Tibial artery (tissue), 4 donors: ENCODE results near the gene ADCY3.

Experiments
- DNase-seq, 2 donors: peaks; one replicate each; pipeline ENCODE4 v3.0.0-alpha.2; 2019
- H3K27ac ChIP-seq, 2 donors: fragments of 200-600 bp; sonication (generic) in 1 of 2; 1 replicate in 1 of 2; 2 replicates in 1 of 2; pipeline ENCODE4 v1.5.1; 2018 to 2019; ENCODE audit warnings: mild to moderate bottlenecking in 1 of 2
- H3K27me3 ChIP-seq, 2 donors: fragments of 200-600 bp; sonication (generic) in 1 of 2; one replicate each; pipeline versions ENCODE4 v1.5.1 to v1.6.0; 2016 to 2019
- H3K36me3 ChIP-seq, 3 donors: fragments of 200-600 bp; sonication (generic) in 2 of 3; one replicate each; pipeline ENCODE4 v1.5.1; 2016 to 2019; ENCODE audit warnings: mild to moderate bottlenecking in 2 of 3
- H3K4me1 ChIP-seq, 4 donors: fragments of 200-600 bp; sonication (generic) in 2 of 4; 1 replicate in 3 of 4; 2 replicates in 1 of 4; pipeline ENCODE4 v1.5.1; 2016 to 2019
- H3K4me3 ChIP-seq, 2 donors: fragments of 200-600 bp; sonication (generic) in 1 of 2; 1 replicate in 1 of 2; 2 replicates in 1 of 2; pipeline ENCODE4 v1.5.1; 2018 to 2019; ENCODE audit warnings: mild to moderate bottlenecking in 2 of 2
- H3K9me3 ChIP-seq, 3 donors: fragments of 200-600 bp; sonication (generic) in 1 of 3; one replicate each; pipeline ENCODE4 v1.5.1; 2016 to 2019
- intact Hi-C: fragments of 100-400 bp; cut with DNase I; formaldehyde crosslinking; loops from one replicate; pipeline ENCODE4 v1.15.0; 2023; ENCODE audit warnings: low total_unique reads
- TF ChIP-seq, protein P1 (sequence below), 2 experiments: fragments of 200-600 bp in 1 of 2; fragments of 450-650 bp in 1 of 2; IDR thresholded peaks; one replicate each; pipeline ENCODE4 v1.5.1; 2017 to 2019; ENCODE audit warnings: antibody characterized with exemption in 2 of 2, mild to moderate bottlenecking in 1 of 2, moderate library complexity in 1 of 2

ADCY3 gene

DNA sequence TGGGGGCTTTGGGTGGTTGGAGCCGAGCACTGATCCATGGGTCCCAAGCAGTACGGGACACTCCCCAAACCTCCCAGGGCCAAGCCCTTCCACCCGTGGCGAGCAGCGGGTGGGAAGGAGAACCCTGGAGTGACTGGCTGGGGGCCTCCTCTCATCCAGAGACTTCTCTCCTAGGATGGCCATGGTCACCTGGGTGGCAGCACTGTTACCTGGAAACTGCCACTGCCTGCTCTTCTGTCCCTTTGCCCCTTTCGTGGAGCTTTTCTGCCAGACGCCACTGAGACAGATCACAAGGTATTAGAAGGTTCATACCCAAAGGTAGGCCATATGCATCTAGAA lies 99.9 kb downstream of the ADCY3 start:
- H3K4me3 ChIP-seq = no peak overlapping the region
- TF ChIP-seq, protein P1, sequence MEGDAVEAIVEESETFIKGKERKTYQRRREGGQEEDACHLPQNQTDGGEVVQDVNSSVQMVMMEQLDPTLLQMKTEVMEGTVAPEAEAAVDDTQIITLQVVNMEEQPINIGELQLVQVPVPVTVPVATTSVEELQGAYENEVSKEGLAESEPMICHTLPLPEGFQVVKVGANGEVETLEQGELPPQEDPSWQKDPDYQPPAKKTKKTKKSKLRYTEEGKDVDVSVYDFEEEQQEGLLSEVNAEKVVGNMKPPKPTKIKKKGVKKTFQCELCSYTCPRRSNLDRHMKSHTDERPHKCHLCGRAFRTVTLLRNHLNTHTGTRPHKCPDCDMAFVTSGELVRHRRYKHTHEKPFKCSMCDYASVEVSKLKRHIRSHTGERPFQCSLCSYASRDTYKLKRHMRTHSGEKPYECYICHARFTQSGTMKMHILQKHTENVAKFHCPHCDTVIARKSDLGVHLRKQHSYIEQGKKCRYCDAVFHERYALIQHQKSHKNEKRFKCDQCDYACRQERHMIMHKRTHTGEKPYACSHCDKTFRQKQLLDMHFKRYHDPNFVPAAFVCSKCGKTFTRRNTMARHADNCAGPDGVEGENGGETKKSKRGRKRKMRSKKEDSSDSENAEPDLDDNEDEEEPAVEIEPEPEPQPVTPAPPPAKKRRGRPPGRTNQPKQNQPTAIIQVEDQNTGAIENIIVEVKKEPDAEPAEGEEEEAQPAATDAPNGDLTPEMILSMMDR (IDR thresholded peaks at IDR 0.05) = no peak
- no peak overlapping the region for H3K27ac ChIP-seq
- no peaks in the 10 kb centered on the region for H3K9me3 ChIP-seq
- peaks cover 17 to 74% (median 50%) of the 10 kb centered on the region in 3 donors for H3K36me3 ChIP-seq
- H3K27me3 ChIP-seq = no peaks in the 10 kb centered on the region
- no peaks in the 10 kb centered on the region for H3K4me1 ChIP-seq
- no peak for DNase-seq
- intact Hi-C loops = no loop called here

DNA sequence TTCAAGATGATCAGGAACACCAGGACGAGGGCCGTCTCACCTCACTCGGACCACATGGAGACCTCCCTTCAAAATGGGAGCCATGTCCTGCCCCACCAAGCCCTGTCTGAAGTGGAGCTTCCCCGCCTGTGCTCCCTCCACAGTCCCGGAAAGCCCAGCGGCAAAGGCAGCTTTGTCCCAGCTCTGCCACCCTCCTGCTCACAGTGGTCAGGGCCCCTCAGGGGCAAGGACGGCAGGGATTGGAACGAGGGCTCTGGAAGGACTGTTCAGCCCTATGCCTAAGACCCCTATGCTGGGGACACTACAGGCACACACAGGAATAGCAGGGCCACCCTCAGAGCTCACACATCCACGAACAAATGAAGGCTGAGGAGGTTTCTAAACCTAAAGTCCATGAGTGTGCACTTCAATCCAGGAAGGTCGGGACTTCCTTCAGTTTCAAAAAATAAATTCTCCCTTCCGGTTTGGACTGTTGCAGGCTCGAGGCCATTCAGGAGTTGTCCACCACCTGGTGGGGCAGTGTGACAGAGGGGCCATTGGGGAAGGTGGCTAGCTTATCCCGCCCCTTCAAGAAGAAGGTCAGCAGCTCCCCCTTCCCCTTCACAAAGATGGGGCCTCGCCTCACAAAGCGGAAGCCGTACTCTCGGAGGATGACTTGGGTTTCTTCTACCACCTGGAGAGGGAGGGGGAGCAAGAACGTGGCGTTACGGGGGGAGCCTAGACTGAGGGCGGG lies 100.4 kb downstream of the ADCY3 start:
- no peak for DNase-seq
- H3K36me3 ChIP-seq = peaks cover 17 to 74% (median 50%) of the 10 kb centered on the region in 3 donors
- TF ChIP-seq, protein P1 (IDR thresholded peaks at IDR 0.05) = no peak
- intact Hi-C loops = no loop called here
- H3K4me3 ChIP-seq = no peak overlapping the region
- no peak overlapping the region for H3K27ac ChIP-seq
- H3K27me3 ChIP-seq = no peaks in the 10 kb centered on the region
- no peaks in the 10 kb centered on the region for H3K4me1 ChIP-seq
- H3K9me3 ChIP-seq = no peaks in the 10 kb centered on the region

DNA sequence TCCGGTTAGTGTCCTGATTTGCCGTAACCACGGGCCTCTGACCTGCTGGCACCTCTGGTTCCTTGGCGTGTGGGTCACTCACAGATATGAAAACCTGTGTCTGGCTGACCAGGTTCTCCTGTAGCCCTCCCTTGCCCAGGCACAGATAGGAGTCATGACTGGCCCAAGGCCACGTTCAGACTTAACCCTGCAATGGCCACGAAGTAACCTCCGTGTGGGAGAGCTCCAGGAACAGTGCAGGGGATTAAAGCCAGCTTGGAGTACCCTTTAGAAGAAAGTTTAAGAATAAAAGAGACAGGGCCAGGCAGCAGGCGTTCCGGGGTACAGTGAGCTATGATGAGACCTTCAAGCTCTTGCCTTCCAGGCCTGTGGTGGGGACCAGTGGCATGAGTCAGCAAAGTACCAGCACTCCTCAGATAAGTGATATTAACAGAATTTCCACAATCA lies 101.3 kb downstream of the ADCY3 start:
- TF ChIP-seq, protein P1 (IDR thresholded peaks at IDR 0.05) = no peak
- H3K4me1 ChIP-seq = no peaks in the 10 kb centered on the region
- H3K27ac ChIP-seq = no peak overlapping the region
- no peaks in the 10 kb centered on the region for H3K27me3 ChIP-seq
- intact Hi-C loops = no loop called here
- H3K4me3 ChIP-seq = no peak overlapping the region
- H3K9me3 ChIP-seq = no peaks in the 10 kb centered on the region
- DNase-seq = no peak
- peaks cover 17 to 68% (median 43%) of the 10 kb centered on the region in 3 donors for H3K36me3 ChIP-seq

DNA sequence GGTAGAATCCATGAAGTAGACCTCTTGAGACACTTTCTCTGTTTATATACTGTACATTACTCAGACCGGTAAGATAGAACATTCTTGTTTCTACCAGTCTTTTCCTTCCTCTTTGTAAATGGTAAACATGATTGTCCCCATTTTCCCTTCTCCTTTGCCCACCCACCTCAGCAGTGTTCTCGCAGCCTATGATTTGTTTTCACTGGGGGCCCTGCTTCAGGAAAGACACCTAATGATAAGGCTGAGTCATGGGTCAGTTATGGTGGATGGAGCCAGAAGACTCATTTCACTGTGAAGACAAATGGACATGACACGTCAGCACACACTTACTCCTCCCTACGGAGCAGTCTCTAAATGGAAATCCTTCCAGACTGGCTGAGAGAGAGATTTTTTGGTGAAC lies 103.2 kb downstream of the ADCY3 start:
- Histone ChIP-seq H3K9me3 (no peaks in the 10 kb centered on the region), H3K4me3 (no peak overlapping the region), H3K27ac (no peak overlapping the region), H3K36me3 (peaks cover 11 to 51% (median 25%) of the 10 kb centered on the region in 3 donors), H3K4me1 (no peaks in the 10 kb centered on the region), H3K27me3 (no peaks in the 10 kb centered on the region)
- TF ChIP-seq, protein P1 (IDR thresholded peaks at IDR 0.05) = no peak
- intact Hi-C loops = no loop called here
- no peak for DNase-seq

DNA sequence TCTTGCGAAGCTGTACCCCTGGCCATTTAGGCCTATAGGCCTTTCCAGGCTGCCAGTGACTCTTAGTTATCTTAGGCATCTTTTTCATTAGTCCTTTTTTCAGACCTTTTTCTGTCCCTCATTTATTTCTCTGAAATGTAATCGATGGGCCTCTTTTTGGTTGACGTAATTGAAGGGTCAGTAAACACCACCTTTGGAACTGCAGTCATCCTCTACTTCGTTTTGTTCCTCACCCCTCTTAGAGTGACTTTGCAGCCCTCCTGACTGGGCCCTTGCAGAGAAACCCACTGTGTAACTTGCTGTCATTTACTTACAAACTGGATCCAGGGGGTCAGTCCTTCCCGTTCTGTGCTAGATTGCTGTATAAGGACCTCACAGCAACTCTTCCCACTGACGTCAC lies 103.6 kb downstream of the ADCY3 start:
- H3K36me3 ChIP-seq = peaks cover 11 to 46% (median 20%) of the 10 kb centered on the region in 3 donors
- TF ChIP-seq, protein P1 (IDR thresholded peaks at IDR 0.05) = no peak
- no peaks in the 10 kb centered on the region for H3K9me3 ChIP-seq
- DNase-seq = no peak
- no peak overlapping the region for H3K27ac ChIP-seq
- H3K4me1 ChIP-seq = no peaks in the 10 kb centered on the region
- no peak overlapping the region for H3K4me3 ChIP-seq
- intact Hi-C loops = no loop called here
- H3K27me3 ChIP-seq = no peaks in the 10 kb centered on the region
